ENCODE data around the gene HSF5. TPM values are rescaled to one million over a fixed set of nuclear protein-coding genes. Genes with fewer than 3 reads are reported as not detected.

HSF5 gene
- total and polyA plus RNA-seq, 2 donors (not counting 3 experiments of a cell fraction or from before 2014, with no cell fraction given) = 0.03 TPM; not detected in 1

DNA sequence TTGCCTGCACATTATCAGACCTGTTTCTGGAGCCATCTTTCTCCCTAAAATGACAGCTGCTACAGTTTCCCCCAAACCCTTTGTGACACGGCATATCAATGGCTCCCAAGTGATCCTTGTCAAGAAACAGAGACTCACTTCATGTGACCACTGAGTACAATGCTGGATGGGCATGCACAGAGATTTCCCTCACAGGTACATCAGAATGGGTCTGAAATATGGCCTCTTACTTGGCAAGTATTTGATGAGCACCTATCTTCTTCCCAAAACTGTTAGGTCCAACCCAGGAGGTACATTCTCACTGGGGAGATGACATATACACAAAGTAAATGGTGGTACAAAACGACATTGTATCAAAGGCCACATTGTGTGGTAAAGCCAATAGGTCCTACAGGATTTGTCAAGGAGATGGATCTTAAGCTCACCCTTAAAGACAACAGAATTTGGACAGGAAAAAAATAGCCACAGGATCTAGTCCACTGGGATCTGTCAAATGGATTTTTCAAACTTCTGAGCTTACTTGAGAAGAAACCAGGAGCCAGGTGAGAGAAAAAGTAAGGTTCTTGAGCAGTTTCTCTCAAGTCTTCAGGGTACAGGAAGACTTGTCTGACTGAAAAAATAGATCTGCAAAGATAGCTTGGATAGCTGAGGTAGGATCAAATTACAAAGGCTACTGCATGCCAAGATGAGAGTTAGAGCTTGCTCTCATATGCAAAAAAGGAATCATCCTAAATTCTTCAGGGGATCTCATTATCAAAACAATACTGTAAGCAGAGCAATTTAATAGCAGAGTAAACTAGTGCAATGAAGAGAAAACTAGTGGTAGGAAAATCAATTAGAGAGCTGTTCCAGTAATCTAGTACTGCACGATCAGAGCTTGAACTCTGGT lies 99.7 kb downstream of the HSF5 start:
- dilution Hi-C loops (cut with MboI; ENCODE audit: extremely low pct_ligation_motif_present, low sequenced_read_pairs) = no loop called here
- H3K9me3 ChIP-seq (replicated peaks; ENCODE audit: control insufficient read depth, insufficient read depth, low read length) = no peaks in the 10 kb centered on the region
- peaks cover 13 to 37% of the 10 kb centered on the region in 2 experiments for H3K27me3 ChIP-seq (ENCODE audit: control insufficient read depth in 2 of 2, insufficient read depth in 2 of 2, low read length in 2 of 2)
- no peak overlapping the region for H3K27ac ChIP-seq (ENCODE audit: insufficient read depth, low read depth, low read length)
- H3K4me2 ChIP-seq (ENCODE audit: insufficient read depth, low read length) = no peak overlapping the region
- POLR2A ChIA-PET = no interaction called here
- H2AFZ ChIP-seq (ENCODE audit: low read depth, low read length) = no peak overlapping the region
- no peaks in the 10 kb centered on the region for H3K36me3 ChIP-seq (ENCODE audit: control insufficient read depth in 2 of 2, extremely low read depth in 1 of 2, insufficient read depth in 2 of 2, low read length in 2 of 2)
- H3K4me3 ChIP-seq (replicated peaks in 1 of 3; ENCODE audit: insufficient read depth in 1 of 3, low read depth in 1 of 3, low read length in 3 of 3) = no peak overlapping the region
- BruUV-seq (replicated peaks) = no TSS peak
- FAIRE-seq = no peak
- no peak for DNase-seq (ENCODE audit: low read depth, low spot score)
- intact Hi-C loops (cut with micrococcal nuclease) = no loop called here
- H3K4me1 ChIP-seq (ENCODE audit: control insufficient read depth, extremely low read depth, insufficient read depth, low read length) = peaks cover 7% of the 10 kb centered on the region
- no peaks in the 10 kb centered on the region for H3K9me1 ChIP-seq (replicated peaks; ENCODE audit: control insufficient read depth, extremely low read depth, insufficient read depth, low read length)
- no peaks in the 10 kb centered on the region for H3K79me2 ChIP-seq (ENCODE audit: control insufficient read depth, insufficient read depth, low read length)
- TF ChIP-seq POLR2A (IDR thresholded peaks at IDR 0.05; ENCODE audit: low read depth, low read length) (no peak), FOS (IDR thresholded peaks at IDR 0.05; ENCODE audit: borderline replicate concordance, insufficient read depth, low read length) (no peak), POLR2AphosphoS5 (IDR thresholded peaks at IDR 0.05; ENCODE audit: insufficient read depth, low read depth, low read length) (no peak), MYC (IDR thresholded peaks at IDR 0.05; ENCODE audit: low read depth, low read length) (no peak), EZH2 (IDR thresholded peaks at IDR 0.05; ENCODE audit: borderline replicate concordance, low read depth, low read length, severe bottlenecking) (no peak), GATA2 (IDR thresholded peaks at IDR 0.05; ENCODE audit: insufficient read depth, insufficient read length, low read depth, low read length) (no peak), JUN (IDR thresholded peaks at IDR 0.05; ENCODE audit: borderline replicate concordance, insufficient read depth, insufficient read length, low read depth) (no peak)
- TF ChIP-seq, protein P1, sequence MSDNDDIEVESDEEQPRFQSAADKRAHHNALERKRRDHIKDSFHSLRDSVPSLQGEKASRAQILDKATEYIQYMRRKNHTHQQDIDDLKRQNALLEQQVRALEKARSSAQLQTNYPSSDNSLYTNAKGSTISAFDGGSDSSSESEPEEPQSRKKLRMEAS (IDR thresholded peaks at IDR 0.05; ENCODE audit: insufficient read depth, insufficient read length) = no peak
- TF ChIP-seq, protein P2, sequence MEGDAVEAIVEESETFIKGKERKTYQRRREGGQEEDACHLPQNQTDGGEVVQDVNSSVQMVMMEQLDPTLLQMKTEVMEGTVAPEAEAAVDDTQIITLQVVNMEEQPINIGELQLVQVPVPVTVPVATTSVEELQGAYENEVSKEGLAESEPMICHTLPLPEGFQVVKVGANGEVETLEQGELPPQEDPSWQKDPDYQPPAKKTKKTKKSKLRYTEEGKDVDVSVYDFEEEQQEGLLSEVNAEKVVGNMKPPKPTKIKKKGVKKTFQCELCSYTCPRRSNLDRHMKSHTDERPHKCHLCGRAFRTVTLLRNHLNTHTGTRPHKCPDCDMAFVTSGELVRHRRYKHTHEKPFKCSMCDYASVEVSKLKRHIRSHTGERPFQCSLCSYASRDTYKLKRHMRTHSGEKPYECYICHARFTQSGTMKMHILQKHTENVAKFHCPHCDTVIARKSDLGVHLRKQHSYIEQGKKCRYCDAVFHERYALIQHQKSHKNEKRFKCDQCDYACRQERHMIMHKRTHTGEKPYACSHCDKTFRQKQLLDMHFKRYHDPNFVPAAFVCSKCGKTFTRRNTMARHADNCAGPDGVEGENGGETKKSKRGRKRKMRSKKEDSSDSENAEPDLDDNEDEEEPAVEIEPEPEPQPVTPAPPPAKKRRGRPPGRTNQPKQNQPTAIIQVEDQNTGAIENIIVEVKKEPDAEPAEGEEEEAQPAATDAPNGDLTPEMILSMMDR (IDR thresholded peaks at IDR 0.05; ENCODE audit: extremely low read depth in 1 of 2, insufficient read depth in 1 of 2, low read depth in 1 of 2, low read length in 2 of 2) = no peak
- no peak overlapping the region for H3K9ac ChIP-seq (replicated peaks; ENCODE audit: extremely low read depth, insufficient read depth, low read length)
- CTCF ChIA-PET = interaction anchor here (1.5 kb wide), 1 partner anchor 29 kb away, joined by 5 read pairs; the partner anchor contains the start of gene RNF43
- no peaks in the 10 kb centered on the region for H4K20me1 ChIP-seq (replicated peaks; ENCODE audit: control insufficient read depth, extremely low read depth, insufficient read depth, low read length)
